Testis (tissue), 3 donors: Measurements from ENCODE around the gene CYP2C19. TPM values are rescaled to one million over a fixed set of nuclear protein-coding genes. Genes with fewer than 3 reads are reported as not detected.
"Not testable (repeated sequence)": the region's sequence is repeated elsewhere in the genome, so short reads cannot be mapped to it uniquely, and the experiment has no call there.

Experiments
- DNase-seq: peaks from one replicate; pipeline ENCODE4 v3.0.0-alpha.2; 2019
- H3K27ac ChIP-seq, 2 donors: fragments of 200-600 bp; sonication (generic); one replicate each; pipeline ENCODE4 v1.5.1; 2019
- H3K27me3 ChIP-seq: fragments of 200-600 bp; sonication (generic); one replicate; pipeline ENCODE4 v1.5.1; 2019
- H3K36me3 ChIP-seq: fragments of 200-600 bp; sonication (generic); one replicate; pipeline ENCODE4 v1.5.1; 2017; ENCODE audit warnings: low read depth; ENCODE audit errors: missing control alignments
- H3K4me1 ChIP-seq: fragments of 200-600 bp; sonication (generic); one replicate; pipeline ENCODE4 v1.5.1; 2019
- H3K4me3 ChIP-seq, 2 donors: fragments of 200-600 bp; sonication (generic); one replicate each; pipeline ENCODE4 v1.5.1; 2017 to 2019
- H3K9me3 ChIP-seq: fragments of 200-600 bp; sonication (generic); one replicate; pipeline ENCODE4 v1.5.1; 2017
- POLR2A ChIP-seq: fragments of 450-650 bp; IDR thresholded peaks from one replicate; pipeline ENCODE4 v1.6.1; 2017; ENCODE audit warnings: antibody characterized with exemption, mild to moderate bottlenecking, moderate library complexity
- WGBS, 2 donors: methylation state at CpG; one replicate each; pipeline ENCODE4 v1.1.5; 2018; 5-methylcytosine and 5-hydroxymethylcytosine counted together
- intact Hi-C: fragments of 100-400 bp; cut with DNase I; formaldehyde crosslinking; loops from one replicate; pipeline ENCODE4 v1.15.1; 2023; ENCODE audit warnings: low total_unique reads
- polyA plus RNA-seq: library from polyadenylated mRNA; stranded (reverse); fragments of 350-450 nt; fragmentation: Illumina TruSeq; extraction: RNeasy Lipid Tissue Mini Kit (QIAGEN cat#74804); gene quantifications from one replicate; pipeline ENCODE4 v1.2.3, GENCODE V29; 2014; ENCODE audit warnings: low read depth, low replicate concordance; ENCODE audit not compliant: insufficient read depth
- total RNA-seq, 2 donors: library from RNA; depleted of rRNA; stranded (reverse); fragments of >200 nt; gene quantifications; one replicate each; pipeline ENCODE4 v1.2.3, GENCODE V29; 2016
- TF ChIP-seq, protein P1 (sequence below), 3 experiments: fragments of 450-650 bp in 2 of 3; fragments of 200-600 bp in 1 of 3; sonication (generic) in 1 of 3; IDR thresholded peaks; one replicate each; pipeline ENCODE4 v1.5.1; 2016 to 2019; ENCODE audit warnings: antibody characterized with exemption in 3 of 3, mild to moderate bottlenecking in 2 of 3, moderate library complexity in 1 of 3

Gene CYP2C19
- total and polyA plus RNA-seq, 3 donors from 2014 or later, result 0.24 TPM; not detected in 2

DNA sequence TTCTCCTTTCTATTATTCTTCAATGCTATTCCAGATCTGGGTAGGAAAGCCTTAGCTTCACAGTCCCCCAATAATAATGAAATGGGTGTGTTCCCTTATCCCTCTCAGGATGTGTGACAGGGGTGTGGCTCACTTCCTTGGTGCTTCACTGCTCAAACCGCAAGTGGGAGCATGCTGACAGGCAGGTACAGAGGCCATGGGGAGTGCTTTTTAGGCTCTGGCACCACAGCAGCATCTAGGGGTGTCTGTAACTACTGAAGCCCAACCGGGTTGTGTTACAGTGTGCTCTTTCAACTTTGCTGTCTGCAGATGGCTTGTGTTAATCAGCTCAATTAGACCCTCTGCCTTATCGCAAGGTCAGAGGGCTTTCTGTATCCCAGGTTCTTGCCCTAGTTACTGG is 96.6 kb downstream of the CYP2C19 start:
- DNase-seq, result no peak
- no peaks in the 10 kb centered on the region for H3K9me3 ChIP-seq
- no peaks in the 10 kb centered on the region for H3K36me3 ChIP-seq
- no peak overlapping the region for H3K4me3 ChIP-seq
- H3K27me3 ChIP-seq, result no peaks in the 10 kb centered on the region
- no peaks in the 10 kb centered on the region for H3K4me1 ChIP-seq
- TF ChIP-seq, protein P1, sequence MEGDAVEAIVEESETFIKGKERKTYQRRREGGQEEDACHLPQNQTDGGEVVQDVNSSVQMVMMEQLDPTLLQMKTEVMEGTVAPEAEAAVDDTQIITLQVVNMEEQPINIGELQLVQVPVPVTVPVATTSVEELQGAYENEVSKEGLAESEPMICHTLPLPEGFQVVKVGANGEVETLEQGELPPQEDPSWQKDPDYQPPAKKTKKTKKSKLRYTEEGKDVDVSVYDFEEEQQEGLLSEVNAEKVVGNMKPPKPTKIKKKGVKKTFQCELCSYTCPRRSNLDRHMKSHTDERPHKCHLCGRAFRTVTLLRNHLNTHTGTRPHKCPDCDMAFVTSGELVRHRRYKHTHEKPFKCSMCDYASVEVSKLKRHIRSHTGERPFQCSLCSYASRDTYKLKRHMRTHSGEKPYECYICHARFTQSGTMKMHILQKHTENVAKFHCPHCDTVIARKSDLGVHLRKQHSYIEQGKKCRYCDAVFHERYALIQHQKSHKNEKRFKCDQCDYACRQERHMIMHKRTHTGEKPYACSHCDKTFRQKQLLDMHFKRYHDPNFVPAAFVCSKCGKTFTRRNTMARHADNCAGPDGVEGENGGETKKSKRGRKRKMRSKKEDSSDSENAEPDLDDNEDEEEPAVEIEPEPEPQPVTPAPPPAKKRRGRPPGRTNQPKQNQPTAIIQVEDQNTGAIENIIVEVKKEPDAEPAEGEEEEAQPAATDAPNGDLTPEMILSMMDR (IDR thresholded peaks at IDR 0.05), result no peak
- TF ChIP-seq POLR2A, result no peak
- intact Hi-C loops, result no loop called here
- 65 to 67% methylated on average over 3 of the region's 3 CpGs for WGBS, 2 donors
- no peak overlapping the region for H3K27ac ChIP-seq

DNA sequence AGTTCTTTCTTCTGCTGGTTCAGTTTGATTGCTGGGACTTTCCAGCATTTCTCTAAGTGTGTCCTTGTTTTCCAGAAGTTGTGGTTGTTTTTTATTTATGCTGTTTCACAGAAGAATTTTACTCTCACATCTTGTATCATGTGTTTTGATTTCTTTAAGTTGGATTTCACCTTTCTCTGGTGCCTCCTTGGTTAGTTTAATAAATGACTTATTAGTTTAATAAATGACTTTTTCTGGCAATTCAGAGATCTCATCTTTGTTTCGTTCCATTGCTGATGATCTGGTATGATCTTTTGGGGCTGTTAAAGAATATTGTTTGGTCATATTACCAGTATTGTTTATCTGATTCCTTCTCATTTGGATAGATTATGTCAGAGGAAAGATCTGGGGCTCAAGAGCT is 116.2 kb downstream of the CYP2C19 start:
- Histone ChIP-seq H3K27ac (no peak overlapping the region), H3K4me1 (no peaks in the 10 kb centered on the region), H3K9me3 (no peaks in the 10 kb centered on the region), H3K27me3 (no peaks in the 10 kb centered on the region), H3K36me3 (no peaks in the 10 kb centered on the region), H3K4me3 (no peak overlapping the region)
- TF ChIP-seq, protein P1 (IDR thresholded peaks at IDR 0.05), result no peak
- TF ChIP-seq POLR2A, result no peak
- 86 to 95% methylated on average over 1 of the region's 1 CpG for WGBS, 2 donors
- no peak for DNase-seq
- intact Hi-C loops, result no loop called here

DNA sequence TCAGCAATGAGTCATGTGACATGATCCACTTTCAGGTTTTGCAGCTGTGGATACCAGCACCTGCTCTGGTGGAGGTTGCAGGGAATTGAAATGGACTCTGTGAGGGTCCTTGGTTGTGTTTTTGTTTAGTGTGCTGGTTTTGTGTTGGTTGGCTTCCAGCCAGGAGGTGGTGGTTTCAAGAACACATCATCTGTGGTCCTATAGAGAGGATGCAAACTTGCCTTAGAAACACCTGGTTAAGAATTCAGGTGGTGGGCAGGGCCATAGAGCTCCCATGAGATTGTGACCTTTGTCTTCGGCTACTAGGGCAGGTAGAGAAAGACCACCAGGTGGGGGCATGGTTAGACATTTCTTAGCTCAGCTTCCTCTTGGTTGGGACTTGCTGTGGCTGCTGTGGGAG is 116.7 kb downstream of the CYP2C19 start:
- H3K27me3 ChIP-seq, result no peaks in the 10 kb centered on the region
- H3K36me3 ChIP-seq, result no peaks in the 10 kb centered on the region
- H3K9me3 ChIP-seq, result no peaks in the 10 kb centered on the region
- no peak overlapping the region for H3K4me3 ChIP-seq
- no peak for DNase-seq
- H3K27ac ChIP-seq, result no peak overlapping the region
- H3K4me1 ChIP-seq, result no peaks in the 10 kb centered on the region
- 86 to 100% methylated on average over 1 of the region's 1 CpG for WGBS, 2 donors
- TF ChIP-seq, protein P1 (IDR thresholded peaks at IDR 0.05), result no peak
- TF ChIP-seq POLR2A, result no peak
- intact Hi-C loops, result no loop called here

DNA sequence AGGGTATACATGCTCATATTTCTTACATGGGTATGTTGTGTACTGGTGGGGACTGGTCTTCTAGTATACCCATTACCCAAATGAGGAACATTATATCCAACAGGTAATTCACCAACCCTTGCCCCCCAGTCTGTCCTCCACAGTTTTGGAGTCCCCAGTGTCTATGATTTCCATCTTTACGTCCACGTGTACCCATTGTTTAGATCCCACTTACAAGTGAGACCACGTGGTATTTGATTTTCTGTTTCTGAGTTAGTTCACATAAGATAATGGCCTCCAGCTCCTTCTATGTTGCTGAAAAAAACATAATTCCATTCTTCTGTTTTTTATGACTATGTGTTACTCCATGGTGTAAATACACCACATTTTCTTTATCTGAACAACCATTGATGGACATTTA is 126.6 kb downstream of the CYP2C19 start:
- Histone ChIP-seq H3K27me3 (no peaks in the 10 kb centered on the region), H3K4me3 (no peak overlapping the region), H3K9me3 (no peaks in the 10 kb centered on the region), H3K27ac (no peak overlapping the region), H3K36me3 (no peaks in the 10 kb centered on the region), H3K4me1 (no peaks in the 10 kb centered on the region)
- DNase-seq, result no peak
- WGBS, 2 donors, result 58 to 64% methylated on average over 3 of the region's 3 CpGs
- intact Hi-C loops, result no loop called here
- TF ChIP-seq, protein P1 (IDR thresholded peaks at IDR 0.05), result no peak
- TF ChIP-seq POLR2A, result no peak

DNA sequence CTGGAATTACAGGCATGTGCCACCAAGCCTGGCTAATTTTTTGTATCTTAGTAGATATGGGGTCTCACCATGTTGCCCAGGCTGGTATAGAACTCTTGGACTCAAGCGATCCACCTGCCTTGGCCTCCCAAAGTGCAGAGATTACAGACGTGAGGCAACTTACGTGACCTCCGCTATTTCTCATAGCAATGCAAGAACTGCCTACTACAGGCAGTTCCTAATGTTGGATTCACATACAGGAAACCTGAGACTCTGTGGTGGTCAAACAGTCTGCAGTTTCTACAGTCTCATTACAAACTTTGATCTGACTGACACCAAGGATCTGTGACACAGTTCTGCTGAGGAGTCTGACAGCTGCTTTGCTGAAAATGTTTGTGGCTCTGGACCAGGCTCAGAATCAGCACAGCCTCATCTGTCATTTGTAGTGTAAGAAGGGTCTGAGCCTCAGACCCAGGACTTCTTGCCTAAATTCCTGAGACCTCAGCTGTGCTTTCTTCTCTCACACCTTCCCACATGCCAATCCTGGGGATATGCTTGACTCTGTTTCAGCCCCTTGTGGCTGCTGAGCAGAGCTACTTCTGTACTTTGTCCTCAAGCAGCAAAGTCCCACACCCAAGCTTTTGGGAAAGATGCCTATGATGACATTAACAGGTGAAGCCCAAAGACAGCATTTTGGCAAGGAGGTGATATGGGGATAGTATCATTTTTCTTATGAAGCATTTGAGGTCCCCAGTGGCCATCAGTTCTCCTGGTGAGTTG is 128.0 kb downstream of the CYP2C19 start:
- 85 to 100% methylated on average over 1 to 4 of the region's 4 CpGs for WGBS, 2 donors
- TF ChIP-seq, protein P1 (IDR thresholded peaks at IDR 0.05), result no peak
- no peak for TF ChIP-seq POLR2A
- Histone ChIP-seq H3K27ac (no peak overlapping the region), H3K4me1 (no peaks in the 10 kb centered on the region), H3K4me3 (no peak overlapping the region), H3K9me3 (no peaks in the 10 kb centered on the region), H3K27me3 (no peaks in the 10 kb centered on the region), H3K36me3 (no peaks in the 10 kb centered on the region)
- DNase-seq, result no peak
- intact Hi-C loops, result no loop called here

DNA sequence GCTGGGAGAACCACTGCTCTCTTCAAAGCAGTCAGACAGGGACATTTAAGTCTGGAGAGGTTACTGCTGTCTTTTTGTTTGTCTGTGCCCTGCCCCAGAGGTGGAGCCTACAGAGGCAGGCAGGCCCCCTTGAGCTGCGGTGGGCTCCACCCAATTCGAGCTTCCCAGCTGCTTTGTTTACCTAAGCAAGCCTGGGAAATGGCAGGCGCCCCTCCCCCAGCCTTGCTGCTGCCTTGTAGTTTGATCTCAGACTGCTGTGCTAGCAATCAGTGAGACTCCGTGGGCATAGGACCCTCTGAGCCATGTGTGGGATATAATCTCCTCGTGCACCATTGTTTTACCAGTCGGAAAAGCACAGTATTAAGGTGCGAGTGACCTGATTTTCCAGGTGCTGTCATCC is 135.9 kb downstream of the CYP2C19 start:
- DNase-seq, H3K4me1 ChIP-seq, H3K9me3 ChIP-seq, intact Hi-C loops, H3K27ac ChIP-seq, H3K4me3 ChIP-seq, H3K36me3 ChIP-seq, H3K27me3 ChIP-seq: not testable (repeated sequence)
- 68 to 79% methylated on average over 7 of the region's 7 CpGs for WGBS, 2 donors
